Measurements from ENCODE around the gene RMRP.

RMRP gene

DNA sequence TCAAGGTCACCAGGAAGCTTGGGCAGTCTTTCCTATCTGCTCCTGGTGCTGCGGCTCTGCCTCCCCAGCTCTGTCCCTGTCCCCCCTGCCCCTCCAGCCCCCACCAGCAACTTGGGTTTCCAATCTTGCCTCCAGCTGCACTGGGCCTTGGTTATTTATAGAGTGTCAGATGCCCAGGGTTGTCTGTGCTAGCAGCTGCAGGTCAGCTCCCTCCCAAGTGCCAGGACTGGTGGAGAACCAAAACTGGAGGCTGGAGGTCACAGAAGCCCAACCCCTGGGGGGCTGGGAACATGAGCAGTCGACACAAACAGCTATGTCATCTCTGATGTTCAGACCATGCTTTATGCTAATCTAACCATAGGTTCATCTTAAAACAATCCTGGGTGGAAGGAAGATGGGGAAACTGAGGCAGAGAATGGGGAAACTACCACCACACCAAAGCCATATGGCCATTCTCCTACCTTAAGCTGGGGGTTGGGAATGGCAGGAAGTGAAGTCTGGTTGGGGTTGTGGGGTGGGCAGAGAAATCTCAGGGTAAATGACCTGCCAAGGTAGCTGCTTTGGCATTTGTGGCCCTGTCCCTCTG, 30.2 kb upstream of the RMRP start:
- Histone ChIP-seq H3K9me3 (ENCODE audit: control insufficient read depth, insufficient read depth, low read length) (no peaks in the 10 kb centered on the region), H3F3A (ENCODE audit: control insufficient read depth, insufficient read depth) (peaks cover 8% of the 10 kb centered on the region; the same call in 1 of the 2 replicates), H3K79me2 (ENCODE audit: control insufficient read depth, low read length) (no peaks in the 10 kb centered on the region), H3K27me3 (ENCODE audit: control insufficient read depth, low read length) (no peaks in the 10 kb centered on the region), H4K20me1 (ENCODE audit: control insufficient read depth, insufficient read depth, low read depth, low read length) (no peaks in the 10 kb centered on the region), H3K36me3 (ENCODE audit: control insufficient read depth, low read length) (no peaks in the 10 kb centered on the region), H3K9me2 (replicated peaks; ENCODE audit: control insufficient read depth, low read length) (no peaks in the 10 kb centered on the region), H3K4me2 (ENCODE audit: low read length) (peak overlapping the region; percentile 52), H3K4me1 (ENCODE audit: control insufficient read depth, low read length) (peaks cover 49% of the 10 kb centered on the region), H3K27ac (ENCODE audit: low read depth, low read length) (no peak overlapping the region), H3K4me3 (ENCODE audit: low read length) (no peak overlapping the region)
- TF ChIP-seq, protein P1, sequence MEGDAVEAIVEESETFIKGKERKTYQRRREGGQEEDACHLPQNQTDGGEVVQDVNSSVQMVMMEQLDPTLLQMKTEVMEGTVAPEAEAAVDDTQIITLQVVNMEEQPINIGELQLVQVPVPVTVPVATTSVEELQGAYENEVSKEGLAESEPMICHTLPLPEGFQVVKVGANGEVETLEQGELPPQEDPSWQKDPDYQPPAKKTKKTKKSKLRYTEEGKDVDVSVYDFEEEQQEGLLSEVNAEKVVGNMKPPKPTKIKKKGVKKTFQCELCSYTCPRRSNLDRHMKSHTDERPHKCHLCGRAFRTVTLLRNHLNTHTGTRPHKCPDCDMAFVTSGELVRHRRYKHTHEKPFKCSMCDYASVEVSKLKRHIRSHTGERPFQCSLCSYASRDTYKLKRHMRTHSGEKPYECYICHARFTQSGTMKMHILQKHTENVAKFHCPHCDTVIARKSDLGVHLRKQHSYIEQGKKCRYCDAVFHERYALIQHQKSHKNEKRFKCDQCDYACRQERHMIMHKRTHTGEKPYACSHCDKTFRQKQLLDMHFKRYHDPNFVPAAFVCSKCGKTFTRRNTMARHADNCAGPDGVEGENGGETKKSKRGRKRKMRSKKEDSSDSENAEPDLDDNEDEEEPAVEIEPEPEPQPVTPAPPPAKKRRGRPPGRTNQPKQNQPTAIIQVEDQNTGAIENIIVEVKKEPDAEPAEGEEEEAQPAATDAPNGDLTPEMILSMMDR (IDR thresholded peaks at IDR 0.05; ENCODE audit: low read depth, low read length, poor library complexity, severe bottlenecking) = no peak
- TF ChIP-seq EZH2phosphoT487 (IDR thresholded peaks at IDR 0.05; ENCODE audit: borderline replicate concordance, low read length) = no peak

DNA sequence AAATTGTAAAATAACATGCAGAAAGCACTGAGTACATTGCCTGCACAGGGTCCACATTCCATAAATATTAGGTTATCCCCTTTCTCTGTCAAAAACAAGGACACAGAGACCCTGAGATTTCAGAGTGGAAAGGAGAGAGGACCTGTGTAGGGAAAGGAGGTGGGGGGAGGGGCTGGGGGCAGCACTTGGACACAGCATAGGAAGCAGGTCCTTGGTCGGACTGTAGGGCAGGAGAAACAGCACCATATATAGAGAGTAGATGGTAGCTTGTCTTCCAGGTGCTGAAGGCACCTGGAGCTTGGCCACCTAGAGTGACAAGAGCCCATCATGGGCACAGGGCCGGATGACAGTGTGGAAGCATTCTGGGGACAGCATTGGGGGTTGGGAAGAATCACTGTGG, 29.5 kb upstream of the RMRP start:
- Histone ChIP-seq H4K20me1 (ENCODE audit: control insufficient read depth, insufficient read depth, low read depth, low read length) (no peaks in the 10 kb centered on the region), H3K4me1 (ENCODE audit: control insufficient read depth, low read length) (peaks cover 49% of the 10 kb centered on the region), H3K27me3 (ENCODE audit: control insufficient read depth, low read length) (no peaks in the 10 kb centered on the region), H3K4me3 (ENCODE audit: low read length) (peak overlapping the region; percentile 32), H3K9me2 (replicated peaks; ENCODE audit: control insufficient read depth, low read length) (no peaks in the 10 kb centered on the region), H3F3A (ENCODE audit: control insufficient read depth, insufficient read depth) (peaks cover 5% of the 10 kb centered on the region; the same call in 1 of the 2 replicates), H3K4me2 (ENCODE audit: low read length) (peak overlapping the region; percentile 52), H3K79me2 (ENCODE audit: control insufficient read depth, low read length) (no peaks in the 10 kb centered on the region), H3K36me3 (ENCODE audit: control insufficient read depth, low read length) (no peaks in the 10 kb centered on the region), H3K27ac (ENCODE audit: low read depth, low read length) (peak overlapping the region; percentile 47), H3K9me3 (ENCODE audit: control insufficient read depth, insufficient read depth, low read length) (no peaks in the 10 kb centered on the region)
- TF ChIP-seq EZH2phosphoT487 (IDR thresholded peaks at IDR 0.05; ENCODE audit: borderline replicate concordance, low read length) = no peak
- TF ChIP-seq, protein P1 (IDR thresholded peaks at IDR 0.05; ENCODE audit: low read depth, low read length, poor library complexity, severe bottlenecking) = no peak

DNA sequence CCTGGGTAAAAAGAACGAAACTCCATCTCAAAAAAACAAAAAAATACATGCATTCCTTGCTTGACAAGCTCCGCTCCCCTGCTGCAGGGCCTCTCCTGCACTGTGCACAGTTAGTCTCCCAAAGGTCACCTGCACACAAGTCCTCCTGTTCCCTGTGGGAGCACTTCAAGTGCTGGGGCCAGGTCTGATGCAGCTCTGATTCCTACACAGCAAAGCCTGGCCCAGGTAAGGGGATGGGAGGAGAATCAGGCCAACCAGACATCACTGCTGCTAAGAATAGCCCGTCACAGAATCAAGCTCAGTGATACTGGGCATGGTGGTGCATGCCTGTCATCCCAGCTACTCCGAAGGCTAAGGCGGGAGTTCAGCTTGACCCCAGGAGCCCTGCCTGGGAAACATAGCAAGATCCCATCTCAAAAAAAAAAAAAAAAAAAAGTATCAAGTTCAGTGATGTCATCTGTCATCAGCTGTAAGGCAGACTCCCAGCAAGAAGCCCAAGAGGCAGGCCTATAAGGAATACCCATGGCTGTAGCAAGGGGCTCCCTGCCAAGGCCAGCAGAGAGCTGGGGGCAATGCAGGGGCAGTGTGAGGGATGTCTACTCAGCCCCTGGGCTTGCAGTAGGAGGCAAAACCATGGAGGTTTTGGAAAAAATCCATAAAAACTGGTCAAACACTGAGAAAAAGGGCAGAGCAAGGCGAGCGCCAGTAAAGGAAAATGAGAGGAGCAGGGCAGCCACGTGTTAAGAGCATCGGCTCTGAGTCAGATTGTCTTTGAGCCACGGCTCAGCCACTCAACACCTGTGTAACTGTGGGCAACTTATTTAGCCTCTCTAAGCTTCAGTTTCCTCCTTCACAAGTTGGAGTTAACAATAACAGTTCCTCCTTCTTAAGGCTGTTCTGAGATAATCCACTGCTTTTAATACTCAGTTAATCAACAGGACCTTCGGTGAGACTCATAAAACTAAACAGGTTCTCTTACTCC, 28.7 kb upstream of the RMRP start:
- H3K4me2 ChIP-seq (ENCODE audit: low read length) = peak overlapping the region; percentile 52
- H3K4me3 ChIP-seq (ENCODE audit: low read length) = peak overlapping the region; percentile 32
- H3K27me3 ChIP-seq (ENCODE audit: control insufficient read depth, low read length) = no peaks in the 10 kb centered on the region
- peaks cover 2% of the 10 kb centered on the region; the same call in 1 of the 2 replicates for H3F3A ChIP-seq (ENCODE audit: control insufficient read depth, insufficient read depth)
- no peaks in the 10 kb centered on the region for H3K36me3 ChIP-seq (ENCODE audit: control insufficient read depth, low read length)
- TF ChIP-seq, protein P1 (IDR thresholded peaks at IDR 0.05; ENCODE audit: low read depth, low read length, poor library complexity, severe bottlenecking) = no peak
- no peak for TF ChIP-seq EZH2phosphoT487 (IDR thresholded peaks at IDR 0.05; ENCODE audit: borderline replicate concordance, low read length)
- no peaks in the 10 kb centered on the region for H4K20me1 ChIP-seq (ENCODE audit: control insufficient read depth, insufficient read depth, low read depth, low read length)
- peak overlapping the region; percentile 47 for H3K27ac ChIP-seq (ENCODE audit: low read depth, low read length)
- H3K4me1 ChIP-seq (ENCODE audit: control insufficient read depth, low read length) = peaks cover 50% of the 10 kb centered on the region
- no peaks in the 10 kb centered on the region for H3K9me2 ChIP-seq (replicated peaks; ENCODE audit: control insufficient read depth, low read length)
- H3K9me3 ChIP-seq (ENCODE audit: control insufficient read depth, insufficient read depth, low read length) = no peaks in the 10 kb centered on the region
- no peaks in the 10 kb centered on the region for H3K79me2 ChIP-seq (ENCODE audit: control insufficient read depth, low read length)
